Measurements from ENCODE around the gene NGEF. TPM values are rescaled to one million over a fixed set of nuclear protein-coding genes. Genes with fewer than 3 reads are reported as not detected.
A peak's percentile ranks its signal among the peaks of the same experiment; 100 is the strongest.

Gene NGEF
- total and polyA plus RNA-seq, 3 experiments from 2014 or later = 0.38 TPM; not detected in 2

DNA sequence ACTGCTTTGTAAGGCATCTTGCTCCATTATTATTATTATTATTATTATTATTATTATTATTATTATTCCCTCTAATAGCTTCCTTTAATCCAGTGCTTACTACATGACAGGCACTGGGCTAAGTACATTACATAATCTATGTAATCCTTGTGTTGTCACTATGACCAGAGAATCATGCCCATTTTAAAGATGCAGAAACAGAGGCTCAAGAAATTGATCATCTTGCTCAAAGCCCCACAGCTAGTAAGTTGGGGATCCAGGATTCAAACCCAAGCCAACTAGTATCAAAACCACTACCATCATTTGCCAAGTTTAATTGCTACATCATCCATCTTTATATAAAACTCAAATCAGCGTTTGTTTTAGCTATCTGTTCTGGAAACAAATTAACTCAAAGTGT lies 594 bp upstream of the NGEF start:
- H3K27me3 ChIP-seq (ENCODE audit: insufficient read depth, low read length, poor library complexity, severe bottlenecking) = no peaks in the 10 kb centered on the region
- CTCF ChIA-PET = interaction anchor here (0.7 kb wide), 1 partner anchor 15 kb away, joined by 3 read pairs; no protein-coding TSS in a partner anchor
- Mint-ChIP-seq H3K9me3 (peaks cover 0 to 5% (median 2%) of the 10 kb centered on the region in 5 donors), H3K4me1 (no peaks in the 10 kb centered on the region), H3K36me3 (peaks cover 0 to 9% (median 0%) of the 10 kb centered on the region in 3 donors), H3K27ac (no peak overlapping the region), H3K27me3 (peaks cover 1 to 6% of the 10 kb centered on the region in 2 donors), H3K4me3 (no peak overlapping the region)
- no peaks in the 10 kb centered on the region for H3K4me1 ChIP-seq (ENCODE audit: insufficient read depth, low read length)
- no peaks in the 10 kb centered on the region for H3K9me3 ChIP-seq (ENCODE audit: low read length)
- no peak for DNase-seq
- POLR2A ChIA-PET = no interaction called here
- H3K4me3 ChIP-seq (ENCODE audit: low read length) = no peak overlapping the region
- H3K27ac ChIP-seq (ENCODE audit: low read depth, low read length) = no peak overlapping the region
- H3K36me3 ChIP-seq (ENCODE audit: insufficient read depth, low read length) = no peaks in the 10 kb centered on the region

GRCh38 chr2:233012301-233012971 lies 620 bp downstream of the NGEF start:
- H3K27me3 Mint-ChIP-seq = peaks cover 1 to 6% of the 10 kb centered on the region in 2 donors
- H3K4me3 Mint-ChIP-seq = no peak overlapping the region
- no peak overlapping the region for H3K27ac Mint-ChIP-seq
- H3K36me3 ChIP-seq (ENCODE audit: insufficient read depth, low read length) = no peaks in the 10 kb centered on the region
- H3K4me1 Mint-ChIP-seq = no peaks in the 10 kb centered on the region
- no peaks in the 10 kb centered on the region for H3K4me1 ChIP-seq (ENCODE audit: insufficient read depth, low read length)
- peaks cover 0 to 7% (median 0%) of the 10 kb centered on the region in 3 donors for H3K36me3 Mint-ChIP-seq
- no peak overlapping the region for H3K27ac ChIP-seq (ENCODE audit: low read depth, low read length)
- DNase-seq = no peak
- no peak overlapping the region for H3K4me3 ChIP-seq (ENCODE audit: low read length)
- H3K9me3 Mint-ChIP-seq = peaks cover 0 to 3% (median 2%) of the 10 kb centered on the region in 5 donors
- ChIA-PET CTCF (no interaction called here), POLR2A (no interaction called here)
- no peaks in the 10 kb centered on the region for H3K9me3 ChIP-seq (ENCODE audit: low read length)
- H3K27me3 ChIP-seq (ENCODE audit: insufficient read depth, low read length, poor library complexity, severe bottlenecking) = no peaks in the 10 kb centered on the region

DNA sequence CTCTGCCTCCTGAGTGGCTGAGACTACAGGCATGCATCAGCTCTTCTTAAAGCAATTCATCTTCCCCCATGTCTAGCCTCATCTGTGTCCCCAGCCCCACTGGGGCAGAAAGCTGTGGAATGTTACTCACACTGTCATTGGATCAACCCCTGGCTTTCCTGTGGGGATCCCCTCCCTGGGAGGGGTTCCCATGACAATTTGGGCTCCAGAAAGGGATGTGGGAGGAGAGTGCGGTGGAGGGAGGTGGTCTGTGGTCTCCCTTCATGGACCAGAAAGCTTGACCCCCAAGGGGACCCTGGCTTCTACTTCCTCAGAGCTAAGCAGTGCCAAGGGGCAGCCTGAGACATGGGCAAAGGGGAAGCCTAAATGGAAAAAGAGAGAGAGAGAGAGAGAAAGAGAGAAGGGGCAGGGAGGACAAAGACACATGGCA lies 1.3 kb downstream of the NGEF start:
- no peaks in the 10 kb centered on the region for H3K36me3 ChIP-seq (ENCODE audit: insufficient read depth, low read length)
- no peak overlapping the region for H3K27ac ChIP-seq (ENCODE audit: low read depth, low read length)
- Mint-ChIP-seq H3K4me3 (no peak overlapping the region), H3K4me1 (no peaks in the 10 kb centered on the region), H3K27me3 (peaks cover 1 to 6% of the 10 kb centered on the region in 2 donors), H3K36me3 (peaks cover 0 to 5% (median 0%) of the 10 kb centered on the region in 3 donors), H3K9me3 (peaks cover 0 to 2% (median 2%) of the 10 kb centered on the region in 5 donors), H3K27ac (no peak overlapping the region)
- no peaks in the 10 kb centered on the region for H3K9me3 ChIP-seq (ENCODE audit: low read length)
- H3K4me3 ChIP-seq (ENCODE audit: low read length) = no peak overlapping the region
- ChIA-PET POLR2A (no interaction called here), CTCF (no interaction called here)
- no peaks in the 10 kb centered on the region for H3K4me1 ChIP-seq (ENCODE audit: insufficient read depth, low read length)
- no peaks in the 10 kb centered on the region for H3K27me3 ChIP-seq (ENCODE audit: insufficient read depth, low read length, poor library complexity, severe bottlenecking)
- DNase-seq = no peak

GRCh38 chr2:233011268-233011650 lies 1.8 kb downstream of the NGEF start:
- peaks cover 1 to 6% of the 10 kb centered on the region in 2 donors for H3K27me3 Mint-ChIP-seq
- no peaks in the 10 kb centered on the region for H3K9me3 ChIP-seq (ENCODE audit: low read length)
- peak overlapping the region in 1 of 8 donors; percentile 66 for H3K27ac Mint-ChIP-seq
- no peaks in the 10 kb centered on the region for H3K36me3 ChIP-seq (ENCODE audit: insufficient read depth, low read length)
- no peaks in the 10 kb centered on the region for H3K27me3 ChIP-seq (ENCODE audit: insufficient read depth, low read length, poor library complexity, severe bottlenecking)
- peaks cover 0 to 2% (median 2%) of the 10 kb centered on the region in 5 donors for H3K9me3 Mint-ChIP-seq
- H3K4me3 Mint-ChIP-seq = no peak overlapping the region
- H3K36me3 Mint-ChIP-seq = peaks cover 0 to 5% (median 0%) of the 10 kb centered on the region in 3 donors
- no peak overlapping the region for H3K27ac ChIP-seq (ENCODE audit: low read depth, low read length)
- DNase-seq = no peak
- H3K4me1 ChIP-seq (ENCODE audit: insufficient read depth, low read length) = no peaks in the 10 kb centered on the region
- POLR2A ChIA-PET = no interaction called here
- no peak overlapping the region for H3K4me3 ChIP-seq (ENCODE audit: low read length)
- CTCF ChIA-PET = no interaction called here
- H3K4me1 Mint-ChIP-seq = no peaks in the 10 kb centered on the region

DNA sequence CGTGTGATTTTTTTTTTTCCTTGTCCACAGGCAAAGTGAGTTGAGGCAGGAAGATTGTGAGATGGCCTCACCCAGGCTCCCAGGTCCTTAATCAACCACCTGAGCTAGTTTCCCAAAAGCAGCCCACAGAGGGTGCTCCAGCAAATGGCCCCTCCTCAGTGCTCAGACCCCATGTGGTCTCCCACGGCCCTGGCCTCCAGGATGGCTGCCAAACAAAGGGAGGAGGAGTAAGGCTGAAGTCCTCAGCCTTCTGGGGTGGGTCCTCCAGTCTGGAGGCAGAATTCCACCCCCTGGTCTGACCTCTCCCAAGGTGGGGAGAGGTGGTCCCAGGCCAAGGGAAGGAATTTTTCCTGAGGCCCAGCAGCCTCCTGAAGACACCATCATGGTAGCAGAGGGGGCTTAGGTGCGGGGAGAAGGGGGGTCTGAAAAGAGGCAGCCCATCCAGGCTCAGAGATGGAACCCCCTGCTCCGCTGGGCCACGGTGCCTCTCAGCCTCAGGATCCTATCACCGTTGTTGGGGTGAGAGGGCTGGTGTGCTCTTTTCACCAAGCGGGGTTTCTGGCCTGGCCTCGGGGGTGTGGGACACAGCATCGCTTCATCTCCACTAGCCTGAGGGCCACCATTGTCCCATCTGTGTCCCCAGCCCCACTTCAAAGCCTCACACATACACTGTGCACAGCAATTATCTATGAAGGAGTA lies 2.3 kb downstream of the NGEF start:
- H3K9me3 Mint-ChIP-seq = peaks cover 0 to 2% (median 2%) of the 10 kb centered on the region in 5 donors
- H3K27ac Mint-ChIP-seq = peak overlapping the region in 1 of 8 donors; percentile 66
- no peak overlapping the region for H3K27ac ChIP-seq (ENCODE audit: low read depth, low read length)
- no peaks in the 10 kb centered on the region for H3K4me1 ChIP-seq (ENCODE audit: insufficient read depth, low read length)
- CTCF ChIA-PET = no interaction called here
- H3K36me3 Mint-ChIP-seq = peaks cover 0 to 5% (median 0%) of the 10 kb centered on the region in 3 donors
- no peak overlapping the region for H3K4me3 ChIP-seq (ENCODE audit: low read length)
- no peaks in the 10 kb centered on the region for H3K36me3 ChIP-seq (ENCODE audit: insufficient read depth, low read length)
- no peak overlapping the region for H3K4me3 Mint-ChIP-seq
- no peaks in the 10 kb centered on the region for H3K4me1 Mint-ChIP-seq
- peaks cover 1 to 6% of the 10 kb centered on the region in 2 donors for H3K27me3 Mint-ChIP-seq
- DNase-seq = no peak
- H3K9me3 ChIP-seq (ENCODE audit: low read length) = no peaks in the 10 kb centered on the region
- POLR2A ChIA-PET = no interaction called here
- H3K27me3 ChIP-seq (ENCODE audit: insufficient read depth, low read length, poor library complexity, severe bottlenecking) = no peaks in the 10 kb centered on the region

DNA sequence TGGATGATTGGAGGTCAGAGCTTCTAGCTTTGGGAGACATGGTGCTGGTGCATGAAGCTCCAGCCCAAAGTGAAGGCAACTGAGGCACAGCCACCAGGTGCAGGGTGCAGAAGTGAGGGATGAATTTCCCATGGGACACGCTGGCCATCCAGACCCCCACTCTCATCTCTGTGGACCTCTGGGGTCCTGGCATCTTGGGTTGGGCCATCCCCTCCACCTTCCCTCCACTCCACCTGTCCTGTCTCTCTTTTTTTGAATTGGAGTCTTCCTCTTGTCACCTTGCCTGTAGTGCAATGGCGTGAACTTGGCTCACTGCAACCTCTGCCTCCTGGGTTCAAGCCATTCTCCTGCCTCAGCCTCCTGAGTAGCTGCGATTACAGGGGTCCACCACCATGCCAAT lies 3.4 kb downstream of the NGEF start:
- POLR2A ChIA-PET = no interaction called here
- H3K36me3 ChIP-seq (ENCODE audit: insufficient read depth, low read length) = no peaks in the 10 kb centered on the region
- H3K9me3 Mint-ChIP-seq = no peaks in the 10 kb centered on the region
- CTCF ChIA-PET = no interaction called here
- H3K27me3 ChIP-seq (ENCODE audit: insufficient read depth, low read length, poor library complexity, severe bottlenecking) = no peaks in the 10 kb centered on the region
- peaks cover 1 to 6% of the 10 kb centered on the region in 2 donors for H3K27me3 Mint-ChIP-seq
- no peak overlapping the region for H3K4me3 ChIP-seq (ENCODE audit: low read length)
- no peak overlapping the region for H3K27ac ChIP-seq (ENCODE audit: low read depth, low read length)
- H3K27ac Mint-ChIP-seq = peak overlapping the region in 1 of 8 donors; percentile 42
- H3K4me3 Mint-ChIP-seq = no peak overlapping the region
- no peak for DNase-seq
- no peaks in the 10 kb centered on the region for H3K4me1 ChIP-seq (ENCODE audit: insufficient read depth, low read length)
- H3K36me3 Mint-ChIP-seq = no peaks in the 10 kb centered on the region
- no peaks in the 10 kb centered on the region for H3K9me3 ChIP-seq (ENCODE audit: low read length)
- H3K4me1 Mint-ChIP-seq = no peaks in the 10 kb centered on the region

DNA sequence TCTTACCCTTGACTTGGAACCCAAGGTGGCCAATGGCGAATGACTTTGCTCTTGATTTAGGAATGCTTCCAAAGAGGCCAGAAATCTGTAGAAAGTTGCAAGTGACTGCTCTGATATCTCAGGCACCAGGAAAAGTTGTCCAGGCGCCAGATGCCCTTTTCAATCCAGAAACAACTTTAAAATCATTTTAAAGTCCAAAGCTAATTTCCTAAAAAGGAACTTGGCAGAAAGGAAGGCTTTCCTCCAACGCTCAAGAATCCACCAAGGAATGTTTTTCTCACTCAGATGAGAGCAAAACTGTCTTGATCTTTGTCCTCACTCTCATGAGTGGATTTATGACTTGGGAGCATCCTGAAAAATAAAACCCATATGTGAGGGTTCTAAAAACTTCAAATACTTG lies 5.3 kb downstream of the NGEF start:
- Histone ChIP-seq H3K4me3 (ENCODE audit: low read length) (no peak overlapping the region), H3K9me3 (ENCODE audit: low read length) (no peaks in the 10 kb centered on the region), H3K27me3 (ENCODE audit: insufficient read depth, low read length, poor library complexity, severe bottlenecking) (no peaks in the 10 kb centered on the region), H3K27ac (ENCODE audit: low read depth, low read length) (no peak overlapping the region), H3K36me3 (ENCODE audit: insufficient read depth, low read length) (no peaks in the 10 kb centered on the region), H3K4me1 (ENCODE audit: insufficient read depth, low read length) (no peaks in the 10 kb centered on the region)
- H3K4me3 Mint-ChIP-seq = no peak overlapping the region
- CTCF ChIA-PET = interaction anchor here (1.4 kb wide), 2 partner anchors 21 to 243 kb away, joined by 3 to 4 read pairs; no protein-coding TSS in a partner anchor
- H3K27ac Mint-ChIP-seq = no peak overlapping the region
- peaks cover 1 to 9% of the 10 kb centered on the region in 2 donors for H3K27me3 Mint-ChIP-seq
- no peaks in the 10 kb centered on the region for H3K36me3 Mint-ChIP-seq
- H3K4me1 Mint-ChIP-seq = no peaks in the 10 kb centered on the region
- DNase-seq = no peak
- POLR2A ChIA-PET = no interaction called here
- H3K9me3 Mint-ChIP-seq = no peaks in the 10 kb centered on the region

DNA sequence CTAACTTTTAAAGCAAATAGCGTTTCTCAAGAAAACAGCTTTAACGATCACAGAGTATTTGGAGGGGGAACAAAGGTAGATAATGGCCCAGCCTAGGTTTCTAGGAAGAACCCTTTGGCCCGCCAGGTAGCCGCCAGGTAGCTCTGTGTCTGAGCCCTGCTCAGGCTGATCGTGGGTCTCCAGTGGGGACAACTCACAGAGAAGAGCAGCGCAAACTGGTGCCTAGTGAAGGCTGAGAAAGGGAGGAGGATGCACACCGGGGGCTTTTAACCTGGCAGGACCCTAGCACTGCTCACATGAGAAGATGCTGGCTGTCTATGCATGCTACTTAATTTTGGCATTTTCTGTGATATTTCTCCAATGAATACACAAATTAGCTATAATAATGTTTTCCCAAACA lies 5.8 kb downstream of the NGEF start:
- POLR2A ChIA-PET = no interaction called here
- H3K27ac Mint-ChIP-seq = no peak overlapping the region
- H3K36me3 ChIP-seq (ENCODE audit: insufficient read depth, low read length) = no peaks in the 10 kb centered on the region
- H3K27me3 Mint-ChIP-seq = peaks cover 1 to 6% of the 10 kb centered on the region in 2 donors
- H3K9me3 ChIP-seq (ENCODE audit: low read length) = no peaks in the 10 kb centered on the region
- H3K9me3 Mint-ChIP-seq = no peaks in the 10 kb centered on the region
- no peaks in the 10 kb centered on the region for H3K4me1 Mint-ChIP-seq
- H3K4me3 ChIP-seq (ENCODE audit: low read length) = no peak overlapping the region
- H3K4me1 ChIP-seq (ENCODE audit: insufficient read depth, low read length) = no peaks in the 10 kb centered on the region
- CTCF ChIA-PET = interaction anchor here (1.4 kb wide), 2 partner anchors 22 to 243 kb away, joined by 3 to 4 read pairs; no protein-coding TSS in a partner anchor
- H3K36me3 Mint-ChIP-seq = no peaks in the 10 kb centered on the region
- H3K27me3 ChIP-seq (ENCODE audit: insufficient read depth, low read length, poor library complexity, severe bottlenecking) = no peaks in the 10 kb centered on the region
- H3K27ac ChIP-seq (ENCODE audit: low read depth, low read length) = no peak overlapping the region
- no peak overlapping the region for H3K4me3 Mint-ChIP-seq
- DNase-seq = no peak

Measured in CD8-positive, alpha-beta memory T cell (primary cell).